ENCODE measurements around the gene CPS1.

DNA sequence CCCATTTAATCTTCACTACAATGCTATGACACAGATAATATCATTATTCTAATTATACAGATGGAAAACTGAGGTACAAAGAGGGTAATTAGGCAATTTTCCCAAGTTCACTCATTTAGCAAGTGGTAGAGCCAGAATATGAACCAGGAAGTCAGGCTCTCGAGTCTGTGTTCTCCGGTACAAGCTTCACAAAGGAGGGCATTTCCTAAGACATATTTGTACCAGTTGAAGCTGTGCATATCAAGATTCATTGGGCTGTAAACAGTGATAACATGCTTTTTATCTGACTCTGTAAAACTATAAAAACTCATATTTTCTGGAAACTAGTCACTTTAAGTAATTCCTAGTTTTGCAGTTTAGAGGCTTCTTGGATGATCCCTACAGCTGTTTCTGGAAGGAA lies 23.0 kb upstream of the CPS1 start:
- no peak for TF ChIP-seq CREB1 (CRISPR knock-in tag; IDR thresholded peaks at IDR 0.05; ENCODE audit: low read depth)
- TF ChIP-seq ZNF114 (CRISPR knock-in tag; IDR thresholded peaks at IDR 0.05), result no peak
